ENCODE data around the gene KY. TPM values are rescaled to one million over a fixed set of nuclear protein-coding genes. Genes with fewer than 3 reads are reported as not detected.

KY gene
- polyA plus RNA-seq, 1 donor from 2014 or later: 1.7 TPM

GRCh38 chr3:134658555-134658954 is 7.7 kb upstream of the KY start:
- H3K27me3 ChIP-seq (ENCODE audit: insufficient read depth, low read depth, low read length): no peaks in the 10 kb centered on the region
- H2AFZ ChIP-seq (ENCODE audit: low read depth, low read length): no peak overlapping the region
- H3K9me3 ChIP-seq (ENCODE audit: low read length): no peaks in the 10 kb centered on the region

DNA sequence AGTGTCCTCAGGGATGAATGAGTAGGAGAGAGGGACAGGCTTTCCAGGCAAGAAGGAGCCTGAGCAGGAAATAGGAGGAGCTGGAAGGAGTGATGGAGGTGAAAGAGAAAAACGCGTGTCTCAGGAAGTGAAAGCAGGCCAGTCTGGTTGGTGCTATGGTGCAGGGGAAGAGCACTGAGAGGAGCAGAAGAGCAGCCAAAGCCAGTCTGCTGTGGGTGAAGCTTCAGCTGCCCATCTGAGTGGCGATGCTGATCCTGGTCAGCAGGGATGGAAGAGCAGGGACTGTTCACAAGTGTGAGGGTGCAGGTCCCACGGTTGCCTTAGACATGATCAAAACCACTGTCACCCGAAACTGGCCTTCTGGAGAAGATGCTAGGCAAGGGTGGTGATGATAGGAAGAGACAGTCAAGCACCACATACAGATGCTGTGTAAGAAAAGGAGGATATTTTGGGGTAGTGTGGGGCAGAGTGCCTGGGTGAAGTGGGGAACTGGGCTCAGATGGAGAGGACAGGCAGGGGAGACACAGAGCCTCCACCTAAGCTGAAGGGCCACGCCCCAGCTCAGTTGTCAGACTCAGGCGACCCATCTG is 5.5 kb upstream of the KY start:
- H3K27me3 ChIP-seq (ENCODE audit: insufficient read depth, low read depth, low read length): peaks cover 2% of the 10 kb centered on the region
- H3K9me2 ChIP-seq (ENCODE audit: insufficient read depth, low read length): no peaks in the 10 kb centered on the region
- no peak overlapping the region for H3K4me3 ChIP-seq (ENCODE audit: low read length)
- H3F3A ChIP-seq (ENCODE audit: insufficient read depth, low read length, poor library complexity, severe bottlenecking): no peaks in the 10 kb centered on the region
- no peaks in the 10 kb centered on the region for H3K79me2 ChIP-seq (replicated peaks; ENCODE audit: insufficient read depth, low read length)
- H3K36me3 ChIP-seq (ENCODE audit: insufficient read depth, low read length): no peaks in the 10 kb centered on the region
- H3K9me3 ChIP-seq (ENCODE audit: low read length): no peaks in the 10 kb centered on the region
- no peak overlapping the region for H2AFZ ChIP-seq (ENCODE audit: low read depth, low read length)
- H3K27ac ChIP-seq (ENCODE audit: low read length): no peak overlapping the region
- H3K9ac ChIP-seq (ENCODE audit: low read length): no peak overlapping the region
- no peak overlapping the region for H3K4me2 ChIP-seq (ENCODE audit: low read length)
- H4K20me1 ChIP-seq (ENCODE audit: insufficient read depth): no peaks in the 10 kb centered on the region
- no peak for TF ChIP-seq POLR2AphosphoS5 (IDR thresholded peaks at IDR 0.05)
- no peak for TF ChIP-seq EZH2 (IDR thresholded peaks at IDR 0.05; ENCODE audit: borderline replicate concordance, insufficient read depth, low read length, poor library complexity, severe bottlenecking)
- no peak for TF ChIP-seq MXI1 (conservative IDR thresholded peaks at IDR 0.05; ENCODE audit: poor library complexity, severe bottlenecking)
- no peak for TF ChIP-seq EP300 (conservative IDR thresholded peaks at IDR 0.05; ENCODE audit: poor library complexity, severe bottlenecking)
- TF ChIP-seq CTCF (IDR thresholded peaks at IDR 0.05; ENCODE audit: poor library complexity, severe bottlenecking): no peak
- no peak for TF ChIP-seq SMC3 (conservative IDR thresholded peaks at IDR 0.05; ENCODE audit: poor library complexity)
- TF ChIP-seq RAD21 (conservative IDR thresholded peaks at IDR 0.05): no peak
- TF ChIP-seq, protein P1, sequence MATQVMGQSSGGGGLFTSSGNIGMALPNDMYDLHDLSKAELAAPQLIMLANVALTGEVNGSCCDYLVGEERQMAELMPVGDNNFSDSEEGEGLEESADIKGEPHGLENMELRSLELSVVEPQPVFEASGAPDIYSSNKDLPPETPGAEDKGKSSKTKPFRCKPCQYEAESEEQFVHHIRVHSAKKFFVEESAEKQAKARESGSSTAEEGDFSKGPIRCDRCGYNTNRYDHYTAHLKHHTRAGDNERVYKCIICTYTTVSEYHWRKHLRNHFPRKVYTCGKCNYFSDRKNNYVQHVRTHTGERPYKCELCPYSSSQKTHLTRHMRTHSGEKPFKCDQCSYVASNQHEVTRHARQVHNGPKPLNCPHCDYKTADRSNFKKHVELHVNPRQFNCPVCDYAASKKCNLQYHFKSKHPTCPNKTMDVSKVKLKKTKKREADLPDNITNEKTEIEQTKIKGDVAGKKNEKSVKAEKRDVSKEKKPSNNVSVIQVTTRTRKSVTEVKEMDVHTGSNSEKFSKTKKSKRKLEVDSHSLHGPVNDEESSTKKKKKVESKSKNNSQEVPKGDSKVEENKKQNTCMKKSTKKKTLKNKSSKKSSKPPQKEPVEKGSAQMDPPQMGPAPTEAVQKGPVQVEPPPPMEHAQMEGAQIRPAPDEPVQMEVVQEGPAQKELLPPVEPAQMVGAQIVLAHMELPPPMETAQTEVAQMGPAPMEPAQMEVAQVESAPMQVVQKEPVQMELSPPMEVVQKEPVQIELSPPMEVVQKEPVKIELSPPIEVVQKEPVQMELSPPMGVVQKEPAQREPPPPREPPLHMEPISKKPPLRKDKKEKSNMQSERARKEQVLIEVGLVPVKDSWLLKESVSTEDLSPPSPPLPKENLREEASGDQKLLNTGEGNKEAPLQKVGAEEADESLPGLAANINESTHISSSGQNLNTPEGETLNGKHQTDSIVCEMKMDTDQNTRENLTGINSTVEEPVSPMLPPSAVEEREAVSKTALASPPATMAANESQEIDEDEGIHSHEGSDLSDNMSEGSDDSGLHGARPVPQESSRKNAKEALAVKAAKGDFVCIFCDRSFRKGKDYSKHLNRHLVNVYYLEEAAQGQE (IDR thresholded peaks at IDR 0.05; ENCODE audit: borderline replicate concordance): no peak

More at GRCh38 chr3:134658555-134658954, 7.7 kb upstream of the KY start:
- no peaks in the 10 kb centered on the region for H4K20me1 ChIP-seq (ENCODE audit: insufficient read depth)
- no peak overlapping the region for H3K4me2 ChIP-seq (ENCODE audit: low read length)
- H3K9ac ChIP-seq (ENCODE audit: low read length): no peak overlapping the region
- no peaks in the 10 kb centered on the region for H3K36me3 ChIP-seq (ENCODE audit: insufficient read depth, low read length)
- H3K79me2 ChIP-seq (replicated peaks; ENCODE audit: insufficient read depth, low read length): no peaks in the 10 kb centered on the region
- H3K4me3 ChIP-seq (ENCODE audit: low read length): no peak overlapping the region
- no peaks in the 10 kb centered on the region for H3F3A ChIP-seq (ENCODE audit: insufficient read depth, low read length, poor library complexity, severe bottlenecking)
- TF ChIP-seq, protein P1 (IDR thresholded peaks at IDR 0.05; ENCODE audit: borderline replicate concordance): no peak
- TF ChIP-seq EP300 (conservative IDR thresholded peaks at IDR 0.05; ENCODE audit: poor library complexity, severe bottlenecking): no peak
- no peak for TF ChIP-seq MXI1 (conservative IDR thresholded peaks at IDR 0.05; ENCODE audit: poor library complexity, severe bottlenecking)
- TF ChIP-seq EZH2 (IDR thresholded peaks at IDR 0.05; ENCODE audit: borderline replicate concordance, insufficient read depth, low read length, poor library complexity, severe bottlenecking): no peak
- no peak for TF ChIP-seq POLR2AphosphoS5 (IDR thresholded peaks at IDR 0.05)
- TF ChIP-seq RAD21 (conservative IDR thresholded peaks at IDR 0.05): no peak
- TF ChIP-seq SMC3 (conservative IDR thresholded peaks at IDR 0.05; ENCODE audit: poor library complexity): no peak
- no peak for TF ChIP-seq CTCF (IDR thresholded peaks at IDR 0.05; ENCODE audit: poor library complexity, severe bottlenecking)
- no peak for TF ChIP-seq TAF1 (IDR thresholded peaks at IDR 0.05; ENCODE audit: low read depth)
- no peak overlapping the region for H3K27ac ChIP-seq (ENCODE audit: low read length)
- no peaks in the 10 kb centered on the region for H3K9me2 ChIP-seq (ENCODE audit: insufficient read depth, low read length)
